Effector memory CD4-positive, alpha-beta T cell (primary cell): Measurements from ENCODE around the gene RAPSN.

Experiments
- DNase-seq, 3 donors: peaks; one replicate each; pipeline ENCODE4 v3.0.0-alpha.2; 2020
- H3K27ac ChIP-seq: 2 replicates; pipeline ENCODE4 v1.7.0; 2013; ENCODE audit warnings: mild to moderate bottlenecking, low read length, moderate library complexity; ENCODE audit not compliant: insufficient read depth, poor library complexity, severe bottlenecking
- H3K27me3 ChIP-seq: replicated peaks from 2 replicates; pipeline ENCODE4 v1.7.0; 2013; ENCODE audit warnings: mild to moderate bottlenecking, low read length; ENCODE audit not compliant: insufficient read depth, control insufficient read depth, poor library complexity, severe bottlenecking
- H3K36me3 ChIP-seq: 2 replicates; pipeline ENCODE4 v1.7.0; 2013; ENCODE audit warnings: mild to moderate bottlenecking, low read length, moderate library complexity; ENCODE audit not compliant: control insufficient read depth, insufficient read depth
- H3K4me1 ChIP-seq: 2 replicates; pipeline ENCODE4 v1.7.0; 2013; ENCODE audit warnings: low read length, mild to moderate bottlenecking; ENCODE audit not compliant: control insufficient read depth, insufficient read depth, poor library complexity, severe bottlenecking
- H3K4me3 ChIP-seq: 2 replicates; pipeline ENCODE4 v1.7.0; 2013; ENCODE audit warnings: low read length, low read depth, mild to moderate bottlenecking; ENCODE audit not compliant: insufficient read depth, poor library complexity, severe bottlenecking
- H3K9me3 ChIP-seq: 2 replicates; pipeline ENCODE4 v1.7.0; 2013; ENCODE audit warnings: mild to moderate bottlenecking, low read length, moderate library complexity; ENCODE audit not compliant: control insufficient read depth

Gene RAPSN

DNA sequence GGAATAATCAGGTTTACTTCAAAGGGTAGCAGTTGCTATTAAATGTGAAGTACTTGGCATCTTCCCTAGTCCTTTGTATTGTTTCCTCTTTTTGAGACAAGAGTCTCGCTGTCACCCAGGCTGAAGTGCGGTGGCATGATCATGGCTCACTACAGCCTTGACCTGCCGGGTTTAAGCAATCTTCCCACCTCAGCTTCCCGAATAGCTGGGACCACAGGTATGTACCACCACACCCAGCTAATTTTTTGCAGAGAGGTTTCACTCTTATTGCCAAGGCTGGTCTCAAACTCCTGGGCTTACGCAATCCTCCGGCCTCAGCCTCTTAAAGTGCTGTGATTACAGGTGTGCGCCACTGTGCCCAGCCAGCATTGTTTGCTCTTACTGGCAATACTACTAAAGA is 36.2 kb upstream of the RAPSN start:
- Histone ChIP-seq H3K27ac (no peak overlapping the region), H3K36me3 (peaks cover 74% of the 10 kb centered on the region), H3K9me3 (no peaks in the 10 kb centered on the region), H3K4me1 (no peaks in the 10 kb centered on the region), H3K4me3 (no peak overlapping the region), H3K27me3 (no peaks in the 10 kb centered on the region)
- no peak for DNase-seq

DNA sequence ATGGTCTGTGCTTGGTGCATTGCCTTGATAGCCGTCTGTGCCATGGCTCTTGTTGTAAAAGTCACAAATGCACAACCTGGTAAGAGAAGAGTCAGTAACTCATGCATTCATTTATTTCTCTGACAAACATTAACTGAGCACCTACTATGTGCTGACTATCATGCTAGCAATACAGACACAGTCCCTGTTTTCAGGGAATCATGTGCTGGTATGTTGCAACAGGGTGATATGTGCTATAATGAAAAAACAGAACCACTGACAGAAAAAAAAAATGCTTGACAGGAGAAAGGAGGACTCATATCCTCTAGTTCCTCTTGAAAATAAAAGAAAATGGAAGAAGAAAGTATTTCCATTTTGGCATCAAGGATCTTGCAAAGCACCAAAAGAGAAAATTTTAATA is 34.5 kb upstream of the RAPSN start:
- DNase-seq = no peak
- Histone ChIP-seq H3K4me3 (no peak overlapping the region), H3K36me3 (peaks cover 84% of the 10 kb centered on the region), H3K9me3 (no peaks in the 10 kb centered on the region), H3K27ac (no peak overlapping the region), H3K4me1 (no peaks in the 10 kb centered on the region), H3K27me3 (no peaks in the 10 kb centered on the region)

DNA sequence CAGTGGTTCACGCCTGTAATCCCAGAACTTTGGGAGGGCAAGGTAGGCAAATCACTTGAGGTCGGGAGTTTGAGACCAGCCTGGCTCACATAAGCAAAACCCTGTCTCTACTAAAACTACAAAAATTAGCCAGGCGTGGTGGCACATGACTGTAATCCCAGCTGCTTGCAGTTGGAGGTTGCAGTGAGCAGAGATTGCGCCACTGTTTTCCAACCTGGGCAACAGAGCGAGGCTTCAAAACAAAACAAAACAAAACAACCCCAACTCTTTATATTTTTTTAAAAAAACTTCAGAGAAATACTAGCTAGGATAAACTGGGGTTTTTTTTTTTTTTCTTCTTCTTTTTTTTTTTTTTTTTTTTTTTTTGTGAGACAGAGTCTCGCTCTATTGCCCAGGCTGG is 31.8 kb upstream of the RAPSN start:
- Histone ChIP-seq H3K27me3 (no peaks in the 10 kb centered on the region), H3K36me3 (peaks cover 85% of the 10 kb centered on the region), H3K4me3 (no peak overlapping the region), H3K9me3 (no peaks in the 10 kb centered on the region), H3K27ac (no peak overlapping the region), H3K4me1 (no peaks in the 10 kb centered on the region)
- no peak for DNase-seq

DNA sequence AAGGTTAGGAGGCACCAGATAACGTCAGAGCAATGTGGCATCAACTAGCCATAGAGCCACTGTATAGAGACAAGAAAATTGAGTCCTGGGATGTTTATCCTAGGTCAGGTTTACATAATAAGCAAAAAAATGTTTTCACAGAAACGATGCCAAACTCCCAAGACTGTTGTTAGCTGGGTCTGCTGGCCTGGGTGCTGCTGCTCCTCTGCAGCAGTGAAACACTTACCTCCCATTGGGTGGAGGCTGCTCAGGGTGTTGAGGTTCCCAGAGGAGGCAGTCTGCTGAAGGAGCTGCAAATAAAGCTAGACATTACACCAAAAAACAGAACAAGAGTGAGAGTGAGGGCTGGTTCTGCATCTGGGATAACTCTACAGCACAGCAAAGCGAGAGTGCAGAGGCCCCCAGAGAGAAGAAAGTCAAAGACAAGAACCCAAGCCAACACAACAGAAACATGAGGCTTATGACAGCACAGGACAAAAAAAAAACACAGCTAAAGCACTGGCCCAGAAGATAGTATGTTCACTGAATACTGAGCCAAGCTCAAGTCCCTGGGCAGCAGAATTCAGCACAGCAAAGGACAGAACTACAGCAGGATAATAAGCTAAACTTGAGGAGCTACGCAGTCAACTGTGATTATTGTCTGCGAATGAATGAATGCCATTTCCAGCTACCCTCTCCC is 29.9 kb upstream of the RAPSN start:
- Histone ChIP-seq H3K27ac (no peak overlapping the region), H3K9me3 (no peaks in the 10 kb centered on the region), H3K27me3 (no peaks in the 10 kb centered on the region), H3K4me3 (no peak overlapping the region), H3K4me1 (no peaks in the 10 kb centered on the region), H3K36me3 (peaks cover 85% of the 10 kb centered on the region)
- no peak for DNase-seq

DNA sequence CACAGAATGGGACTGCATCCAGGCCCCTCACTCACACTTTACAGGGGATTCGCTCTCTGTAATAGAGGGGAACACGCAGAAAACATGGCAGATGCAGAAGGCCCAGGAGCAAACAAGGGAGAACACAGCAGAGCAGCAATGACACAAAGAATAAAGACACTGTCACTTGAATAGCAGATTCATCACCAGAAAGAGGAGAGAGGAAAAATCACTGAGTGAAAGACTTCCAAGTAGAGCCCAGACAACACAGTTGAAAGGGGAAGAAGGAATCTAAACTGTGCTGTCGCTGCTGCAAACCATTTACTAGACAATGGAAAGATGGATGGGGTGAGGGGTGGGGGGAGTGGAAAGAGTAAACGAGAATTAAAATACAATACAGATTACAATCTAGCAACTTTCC is 28.8 kb upstream of the RAPSN start:
- DNase-seq = no peak
- H3K27ac ChIP-seq = no peak overlapping the region
- no peaks in the 10 kb centered on the region for H3K4me1 ChIP-seq
- no peaks in the 10 kb centered on the region for H3K27me3 ChIP-seq
- H3K4me3 ChIP-seq = no peak overlapping the region
- H3K36me3 ChIP-seq = peaks cover 85% of the 10 kb centered on the region
- no peaks in the 10 kb centered on the region for H3K9me3 ChIP-seq

DNA sequence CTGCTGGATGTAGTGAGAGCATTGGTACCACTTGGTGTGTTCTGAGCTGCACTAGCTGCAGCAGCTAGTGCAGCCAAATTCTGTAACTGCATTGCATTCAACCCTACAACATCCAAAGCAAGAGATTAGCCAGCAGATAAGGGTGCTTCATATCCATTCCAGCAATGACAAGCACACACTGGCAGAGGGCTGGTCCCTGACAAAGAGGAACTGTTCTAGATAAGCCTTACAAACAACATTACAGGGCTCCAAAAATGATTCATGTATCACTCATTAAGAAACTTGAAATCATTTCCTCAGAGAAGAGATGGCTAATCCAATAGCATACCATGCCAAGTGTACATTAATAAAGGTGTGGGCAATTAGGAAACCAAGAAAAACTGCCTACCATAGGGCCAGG is 28.4 kb upstream of the RAPSN start:
- H3K4me1 ChIP-seq = no peaks in the 10 kb centered on the region
- peaks cover 85% of the 10 kb centered on the region for H3K36me3 ChIP-seq
- no peak overlapping the region for H3K27ac ChIP-seq
- no peaks in the 10 kb centered on the region for H3K9me3 ChIP-seq
- no peak for DNase-seq
- H3K4me3 ChIP-seq = no peak overlapping the region
- H3K27me3 ChIP-seq = no peaks in the 10 kb centered on the region

DNA sequence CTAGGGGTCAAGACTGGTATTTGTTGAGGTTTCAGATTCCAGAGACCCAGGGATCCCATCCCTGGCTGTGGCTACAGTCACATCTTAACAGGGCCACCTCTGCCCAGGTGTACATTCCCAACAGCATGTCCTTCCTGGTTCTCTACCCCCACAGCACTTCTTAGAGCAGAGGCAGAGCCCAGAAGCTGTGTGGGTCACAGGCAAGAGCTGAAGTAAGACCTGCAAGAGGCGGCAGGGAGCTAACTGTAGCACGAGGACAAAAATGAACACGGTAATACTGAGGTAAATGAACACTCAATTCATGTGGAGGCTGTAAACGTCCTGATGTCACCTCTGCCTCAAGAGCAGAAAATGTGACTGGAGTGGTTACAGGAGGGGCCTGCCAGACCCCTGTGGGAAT is 21.7 kb upstream of the RAPSN start:
- no peaks in the 10 kb centered on the region for H3K27me3 ChIP-seq
- no peak overlapping the region for H3K4me3 ChIP-seq
- H3K4me1 ChIP-seq = no peaks in the 10 kb centered on the region
- no peak overlapping the region for H3K27ac ChIP-seq
- peaks cover 85% of the 10 kb centered on the region for H3K36me3 ChIP-seq
- DNase-seq = no peak
- H3K9me3 ChIP-seq = no peaks in the 10 kb centered on the region

DNA sequence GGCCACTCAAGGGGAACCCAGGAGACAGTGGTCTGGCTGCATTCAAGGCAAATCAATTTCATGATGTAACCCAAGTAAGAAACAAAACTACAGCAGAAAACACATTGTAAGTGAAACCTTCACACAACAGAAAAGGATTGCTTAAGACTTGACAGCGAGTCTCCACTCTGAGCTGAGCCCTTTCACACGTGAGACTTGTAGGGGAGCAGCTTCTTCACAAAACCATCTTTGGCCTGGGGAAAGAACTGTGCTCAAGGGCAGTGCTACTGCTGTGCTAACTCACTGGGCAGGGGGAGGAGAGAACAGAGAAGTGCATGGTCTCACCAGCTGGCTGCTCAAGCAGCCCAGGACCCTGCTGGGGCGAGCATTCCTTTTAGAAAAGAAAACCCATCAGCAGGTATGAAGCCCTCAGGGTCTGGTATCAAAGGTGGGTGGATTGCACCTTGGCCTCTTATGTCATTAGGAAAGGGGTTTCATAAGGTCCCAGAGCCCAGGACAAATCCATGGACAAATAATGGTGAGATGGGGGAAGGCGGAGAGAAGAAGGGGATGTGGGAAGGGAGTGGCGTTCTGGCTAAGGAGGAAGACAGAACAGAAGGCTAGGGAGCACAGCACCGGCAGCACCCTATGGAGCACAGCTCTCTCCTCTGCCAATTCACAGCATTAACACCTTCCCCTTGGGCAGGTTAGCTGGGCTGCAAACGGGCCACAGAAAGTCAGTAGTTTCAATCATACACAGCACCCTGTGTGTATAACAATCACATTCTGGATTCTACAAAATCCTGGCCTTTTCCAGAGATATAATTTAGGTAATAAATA is 20.6 kb upstream of the RAPSN start:
- DNase-seq = no peak
- Histone ChIP-seq H3K4me3 (no peak overlapping the region), H3K36me3 (peaks cover 85% of the 10 kb centered on the region), H3K27me3 (no peaks in the 10 kb centered on the region), H3K4me1 (no peaks in the 10 kb centered on the region), H3K9me3 (no peaks in the 10 kb centered on the region), H3K27ac (no peak overlapping the region)

DNA sequence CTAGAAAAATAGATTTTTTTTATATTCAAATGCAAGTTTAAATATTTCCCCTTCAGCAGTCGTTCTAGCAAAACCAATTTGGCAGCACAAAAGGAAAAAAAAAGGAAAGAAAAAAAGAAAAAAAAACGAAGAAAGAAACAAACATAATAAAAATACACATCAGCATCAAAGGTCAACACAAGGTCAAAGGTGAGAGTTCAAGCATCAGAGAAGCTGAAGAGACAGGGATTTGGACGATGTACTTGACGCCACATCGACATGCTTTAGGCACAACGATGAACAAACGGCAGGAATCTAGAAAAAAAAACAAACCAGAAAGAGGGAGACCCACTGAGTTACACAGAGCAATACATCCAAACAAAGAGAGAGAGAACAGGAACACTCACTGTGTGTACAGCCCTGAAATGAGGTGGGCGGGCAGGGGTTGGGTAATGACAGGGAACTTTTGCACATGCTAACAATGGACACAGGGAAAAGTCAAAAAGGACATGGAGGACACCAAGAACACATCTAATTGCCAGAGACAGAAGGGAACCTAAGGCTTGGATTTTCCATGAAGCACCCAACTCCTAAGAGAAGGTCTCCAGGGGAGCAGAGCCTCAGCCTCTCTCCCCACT is 19.8 kb upstream of the RAPSN start:
- H3K9me3 ChIP-seq = no peaks in the 10 kb centered on the region
- no peaks in the 10 kb centered on the region for H3K27me3 ChIP-seq
- H3K4me1 ChIP-seq = no peaks in the 10 kb centered on the region
- H3K27ac ChIP-seq = no peak overlapping the region
- no peak for DNase-seq
- H3K36me3 ChIP-seq = peaks cover 83% of the 10 kb centered on the region
- no peak overlapping the region for H3K4me3 ChIP-seq

DNA sequence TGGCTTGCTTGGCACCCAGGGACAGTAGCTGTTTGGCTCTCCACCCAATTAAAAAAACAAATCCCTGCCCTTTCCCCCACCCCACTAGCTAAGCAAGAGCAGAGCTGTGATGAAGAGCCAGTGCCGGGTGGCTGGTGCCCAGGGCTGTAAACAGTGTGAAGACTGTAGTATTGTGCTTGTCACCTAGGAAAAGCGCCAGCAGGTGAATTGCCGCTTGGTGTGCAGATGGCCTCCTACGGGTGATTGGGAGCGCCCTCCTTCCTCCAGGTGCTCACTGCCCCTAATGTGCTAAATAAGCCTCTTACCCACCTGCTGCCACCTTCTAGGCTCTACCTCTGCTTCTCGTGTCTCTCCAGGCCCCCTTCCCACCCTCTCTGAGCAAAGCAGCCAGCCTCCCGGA is 18.4 kb upstream of the RAPSN start:
- Histone ChIP-seq H3K9me3 (no peaks in the 10 kb centered on the region), H3K27ac (no peak overlapping the region), H3K4me1 (no peaks in the 10 kb centered on the region), H3K27me3 (no peaks in the 10 kb centered on the region), H3K36me3 (peaks cover 70% of the 10 kb centered on the region), H3K4me3 (no peak overlapping the region)
- no peak for DNase-seq
